ENCODE data around the gene GZMA.

DNA sequence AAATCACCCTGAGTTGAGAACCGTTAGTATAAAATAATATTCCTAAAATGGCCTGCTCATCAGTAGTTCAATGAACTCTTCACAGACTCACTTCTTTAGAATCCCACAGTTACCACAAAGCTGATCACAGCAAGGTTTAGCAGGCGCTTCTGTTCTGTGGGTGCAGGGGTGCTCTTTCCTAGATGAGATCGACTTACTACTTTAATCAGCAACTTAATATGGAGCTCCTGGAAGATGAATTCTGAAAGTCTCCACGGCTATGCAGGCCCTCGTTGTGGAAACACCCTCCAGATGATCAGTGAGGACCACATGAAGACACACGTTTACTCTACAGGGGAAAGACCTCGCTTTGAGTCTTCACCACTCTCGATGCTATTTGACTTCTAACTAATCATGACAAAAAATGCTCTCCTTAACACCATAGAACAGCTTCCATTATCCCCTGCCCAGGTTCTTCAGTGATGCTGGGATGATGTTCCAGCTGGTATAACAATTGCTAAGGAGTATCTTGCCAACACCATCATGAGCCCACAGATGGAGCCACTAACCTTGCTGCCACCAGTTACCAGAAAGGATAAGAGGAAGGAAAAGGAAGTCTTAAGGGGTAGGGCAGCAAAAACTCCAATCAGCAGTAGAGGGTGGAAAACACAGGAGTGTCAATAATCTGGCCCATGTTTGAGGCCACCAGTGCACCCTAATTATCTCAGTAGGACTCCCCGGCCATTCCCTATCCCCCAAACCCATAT, 39.7 kb downstream of the GZMA start:
- TF ChIP-seq POLR2A (IDR thresholded peaks at IDR 0.05; ENCODE audit: low read length) (no peak), GATA1 (IDR thresholded peaks at IDR 0.05; ENCODE audit: low read depth, low read length) (no peak)
